DND-41 (cell line): ENCODE data around the gene RAPGEF2.

Source experiments
- CTCF ChIP-seq: IDR thresholded peaks from 2 replicates; pipeline ENCODE4 v1.5.1; 2012; ENCODE audit warnings: borderline replicate concordance, low read length, moderate library complexity, mild to moderate bottlenecking; ENCODE audit not compliant: poor library complexity, severe bottlenecking; ENCODE audit errors: extremely low read depth
- EZH2 ChIP-seq: IDR thresholded peaks from 3 replicates; pipeline ENCODE4 v1.6.1; 2012; ENCODE audit warnings: borderline replicate concordance, low read depth, mild to moderate bottlenecking, moderate library complexity, low read length, inconsistent platforms; ENCODE audit not compliant: severe bottlenecking

DNA sequence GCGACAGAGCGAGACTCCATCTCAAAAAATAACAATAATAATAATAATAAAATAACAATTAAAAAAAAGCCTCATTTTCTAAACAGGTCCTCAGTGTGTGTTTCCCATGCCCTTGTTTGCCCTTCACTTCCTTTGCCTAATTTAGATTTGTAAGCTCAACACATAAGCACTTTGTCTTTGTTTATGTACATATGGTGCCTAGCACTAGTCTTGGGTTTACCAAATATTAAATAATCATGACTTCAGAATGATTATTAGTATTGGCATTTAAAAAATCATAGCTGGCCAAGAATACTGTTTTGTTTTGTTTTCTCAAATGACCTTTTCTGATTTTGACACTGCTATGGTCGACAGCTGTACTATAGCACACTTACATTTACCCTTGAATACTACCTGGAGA lies 6.4 kb upstream of the RAPGEF2 start:
- TF ChIP-seq CTCF (no peak), EZH2 (no peak)
